GM13977 (cell line): ENCODE data around the gene S100Z.
"Not testable (repeated sequence)": the region's sequence is repeated elsewhere in the genome, so short reads cannot be mapped to it uniquely, and the experiment has no call there.

ENCODE experiments used
- DNase-seq: peaks from one replicate; pipeline ENCODE4 v3.0.0; 2012; ENCODE audit warnings: low spot score
- in situ Hi-C: fragments of 300-500 bp; cut with MboI; formaldehyde crosslinking; loops from one replicate; pipeline ENCODE4 v1.12.0; 2022; ENCODE audit warnings: low sequenced_read_pairs, low pct_unique_long_range_greater_than_20kb, mixed read lengths, inconsistent platforms; ENCODE audit not compliant: unreplicated experiment
- TF ChIP-seq, protein P1 (sequence below): IDR thresholded peaks from 2 replicates; pipeline ENCODE4 v1.5.1; 2012; ENCODE audit warnings: mild to moderate bottlenecking, control low read depth; ENCODE audit not compliant: insufficient read depth; ENCODE audit errors: extremely low read depth, missing control alignments

Gene S100Z

DNA sequence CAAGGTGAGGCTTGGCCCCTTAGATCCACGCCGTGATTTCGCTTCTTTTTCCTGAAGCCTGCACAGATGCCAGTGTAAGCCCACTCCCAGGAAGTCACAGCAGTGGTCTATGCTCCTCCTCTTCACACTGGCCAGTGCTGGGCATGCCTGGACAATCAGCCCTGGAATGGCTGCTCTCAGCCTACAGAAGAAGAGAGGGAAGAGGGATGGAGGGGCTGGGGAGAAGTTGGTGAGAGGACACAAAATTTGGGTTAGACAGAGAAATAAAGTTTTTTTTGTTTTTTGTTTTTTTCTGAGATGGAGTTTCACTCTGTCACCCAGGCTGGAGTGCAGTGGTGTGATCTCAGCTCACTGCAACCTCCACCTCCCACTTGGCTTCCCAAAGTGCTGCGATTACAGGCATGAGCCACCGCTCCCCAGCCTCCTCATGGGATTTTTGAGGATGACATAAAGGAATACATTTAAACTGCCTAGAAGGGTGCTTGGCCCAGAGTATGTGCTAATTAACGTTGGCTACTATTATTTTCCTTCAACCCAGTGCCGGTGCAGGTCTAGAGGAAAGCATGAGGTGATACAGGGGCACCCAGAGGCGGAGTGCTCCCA lies 830 bp downstream of the S100Z start:
- no peak for DNase-seq
- in situ Hi-C loops = no loop called here
- TF ChIP-seq, protein P1, sequence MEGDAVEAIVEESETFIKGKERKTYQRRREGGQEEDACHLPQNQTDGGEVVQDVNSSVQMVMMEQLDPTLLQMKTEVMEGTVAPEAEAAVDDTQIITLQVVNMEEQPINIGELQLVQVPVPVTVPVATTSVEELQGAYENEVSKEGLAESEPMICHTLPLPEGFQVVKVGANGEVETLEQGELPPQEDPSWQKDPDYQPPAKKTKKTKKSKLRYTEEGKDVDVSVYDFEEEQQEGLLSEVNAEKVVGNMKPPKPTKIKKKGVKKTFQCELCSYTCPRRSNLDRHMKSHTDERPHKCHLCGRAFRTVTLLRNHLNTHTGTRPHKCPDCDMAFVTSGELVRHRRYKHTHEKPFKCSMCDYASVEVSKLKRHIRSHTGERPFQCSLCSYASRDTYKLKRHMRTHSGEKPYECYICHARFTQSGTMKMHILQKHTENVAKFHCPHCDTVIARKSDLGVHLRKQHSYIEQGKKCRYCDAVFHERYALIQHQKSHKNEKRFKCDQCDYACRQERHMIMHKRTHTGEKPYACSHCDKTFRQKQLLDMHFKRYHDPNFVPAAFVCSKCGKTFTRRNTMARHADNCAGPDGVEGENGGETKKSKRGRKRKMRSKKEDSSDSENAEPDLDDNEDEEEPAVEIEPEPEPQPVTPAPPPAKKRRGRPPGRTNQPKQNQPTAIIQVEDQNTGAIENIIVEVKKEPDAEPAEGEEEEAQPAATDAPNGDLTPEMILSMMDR = no peak

DNA sequence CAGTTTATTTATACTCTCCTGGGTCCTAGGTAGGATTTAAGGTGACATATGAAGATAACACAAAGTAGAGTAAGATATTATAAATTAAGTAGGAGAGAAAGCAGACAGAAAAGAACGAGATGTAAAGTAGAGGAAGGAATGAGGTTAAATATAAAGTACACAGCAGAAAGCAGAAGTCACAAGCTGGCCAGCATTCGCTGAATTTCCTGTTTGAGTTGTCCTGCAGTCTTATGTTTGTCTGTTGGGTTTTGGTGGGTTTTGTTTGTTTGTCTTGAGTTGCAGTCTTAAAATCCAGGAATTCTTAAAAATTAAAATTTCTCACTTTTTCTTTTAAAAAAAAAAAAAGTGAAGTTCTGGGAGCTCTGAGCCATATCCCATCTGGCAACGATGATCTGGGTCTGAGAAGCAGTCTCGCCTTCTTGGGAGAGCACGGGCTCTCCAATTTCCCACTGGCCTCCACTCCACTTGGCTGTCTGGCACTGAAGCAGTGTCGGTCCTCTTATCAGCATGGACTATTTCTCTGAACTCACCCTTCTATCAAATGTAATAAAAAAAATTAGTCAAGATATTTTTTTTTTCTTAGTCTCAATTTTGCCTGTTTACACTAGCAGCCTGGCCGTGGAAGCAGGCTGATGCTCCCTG lies 2.0 kb downstream of the S100Z start:
- TF ChIP-seq, protein P1 = no peak
- DNase-seq = no peak
- in situ Hi-C loops = no loop called here

DNA sequence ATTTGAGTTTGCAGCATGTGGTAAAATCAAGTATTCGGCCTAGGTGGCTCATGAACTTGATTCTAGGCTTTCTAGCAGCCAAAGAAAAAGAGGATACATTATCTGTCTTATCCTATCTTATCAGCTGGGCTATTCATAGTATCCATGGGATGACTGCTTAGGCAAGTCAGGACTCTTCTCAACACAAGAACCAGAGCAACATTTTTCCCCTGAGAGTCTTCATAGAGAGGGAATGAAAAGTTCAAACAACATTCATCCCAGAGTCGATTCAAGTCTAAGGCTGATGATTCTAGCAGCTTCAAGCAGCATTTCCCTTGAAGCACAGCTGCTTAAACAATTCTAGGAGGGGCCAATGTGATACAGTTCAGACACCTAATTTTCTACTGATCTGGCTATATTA lies 3.0 kb downstream of the S100Z start:
- no peak for DNase-seq
- in situ Hi-C loops = no loop called here
- TF ChIP-seq, protein P1 = no peak

DNA sequence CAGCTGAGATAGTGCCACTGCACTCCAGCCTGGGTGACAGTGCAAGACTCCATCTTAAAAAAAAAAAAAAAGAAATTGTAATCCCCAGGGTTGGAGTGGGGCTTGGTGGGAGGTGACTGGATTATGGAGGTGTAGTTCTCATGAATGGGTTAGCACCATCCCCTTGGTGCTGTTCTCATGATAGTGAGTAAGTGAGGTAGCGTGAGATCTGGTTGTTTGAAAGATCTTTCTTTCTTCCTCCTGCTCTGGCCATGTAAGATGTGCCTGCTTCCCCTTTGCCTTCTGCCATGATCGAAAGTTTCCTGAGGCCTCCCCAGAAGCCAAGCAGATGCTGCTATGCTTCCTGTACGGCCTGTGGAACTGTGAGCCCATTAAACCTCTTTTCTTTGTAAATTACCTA lies 3.9 kb downstream of the S100Z start:
- in situ Hi-C loops, DNase-seq: not testable (repeated sequence)

DNA sequence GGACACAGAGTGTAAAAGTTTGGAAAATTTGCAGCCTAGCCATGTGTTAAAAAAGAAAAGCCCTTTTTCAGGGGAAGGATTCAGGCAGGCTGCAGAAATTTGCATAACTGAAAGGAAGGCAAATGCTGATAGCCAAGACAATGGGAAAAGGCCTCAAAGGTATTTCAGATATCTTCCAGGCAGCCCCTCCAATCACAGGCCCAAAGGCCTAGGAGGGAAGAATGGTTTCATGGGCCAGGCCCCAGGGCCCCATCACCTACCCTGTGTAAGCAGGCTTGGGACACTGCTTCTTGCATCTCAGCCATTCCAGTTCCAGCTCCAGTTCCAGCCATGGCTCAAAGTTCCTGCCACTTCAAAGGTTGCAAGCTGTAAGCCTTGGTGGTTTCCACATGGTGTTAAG lies 4.8 kb downstream of the S100Z start:
- no peak for DNase-seq
- in situ Hi-C loops = no loop called here
- TF ChIP-seq, protein P1 = no peak

DNA sequence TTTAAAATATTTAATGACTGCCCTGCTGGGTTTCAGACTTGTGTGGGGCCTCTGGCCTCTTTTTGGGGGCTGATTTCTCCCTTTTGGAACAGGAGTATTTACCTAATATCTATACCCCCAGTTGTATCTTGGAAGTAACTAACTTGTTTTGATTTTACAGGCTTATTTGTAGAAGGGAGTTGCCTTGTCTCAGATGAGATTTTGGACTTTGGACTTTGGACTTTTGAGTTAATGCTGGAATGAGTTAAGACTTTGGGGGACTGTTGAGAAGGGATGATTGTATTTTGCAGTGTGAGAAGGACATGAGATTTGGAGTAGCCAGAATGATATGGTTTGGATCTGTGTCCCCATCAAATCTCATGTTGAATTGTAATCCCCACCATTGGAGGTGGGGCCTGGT lies 5.7 kb downstream of the S100Z start:
- DNase-seq, in situ Hi-C loops: not testable (repeated sequence)

DNA sequence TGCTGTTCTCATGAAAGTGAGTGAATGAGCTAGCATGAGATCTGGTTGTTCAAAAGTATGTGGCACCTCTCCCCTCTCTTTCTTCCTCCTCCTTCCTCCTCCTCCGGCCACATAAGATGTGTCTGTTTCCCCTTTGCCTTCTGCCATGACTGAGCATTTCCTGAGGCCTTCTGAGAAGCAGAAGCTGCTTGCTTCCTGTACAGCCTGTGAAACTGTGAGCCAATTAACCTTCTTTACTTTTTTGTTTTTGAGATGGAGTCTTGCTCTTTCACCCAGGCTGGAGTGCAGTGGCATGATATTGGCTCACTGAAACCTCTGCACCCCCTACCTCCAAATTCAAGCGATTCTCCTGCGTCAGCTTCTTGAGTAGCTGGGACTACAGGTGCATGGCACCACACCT lies 6.1 kb downstream of the S100Z start:
- TF ChIP-seq, protein P1 = no peak
- DNase-seq = no peak
- in situ Hi-C loops = no loop called here

DNA sequence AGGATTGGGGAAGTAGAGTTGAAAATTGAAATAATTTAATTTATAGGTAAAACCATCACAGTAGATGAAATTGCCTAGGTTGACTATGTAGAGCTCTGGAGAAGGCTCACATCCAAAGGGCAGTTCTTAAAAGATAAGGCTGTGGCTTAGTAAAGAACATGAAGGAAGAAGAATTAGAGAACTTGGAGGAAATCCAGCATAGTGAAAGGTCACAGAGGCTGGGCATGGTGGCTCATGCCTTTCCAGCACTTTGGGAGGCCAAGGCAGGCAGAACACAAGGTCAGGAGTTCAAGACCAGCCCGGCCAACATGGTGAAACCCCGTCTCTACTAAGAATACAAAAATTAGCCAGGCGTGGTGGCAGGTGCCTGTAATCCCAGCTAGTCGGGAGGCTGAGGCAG lies 7.0 kb downstream of the S100Z start:
- in situ Hi-C loops, DNase-seq: not testable (repeated sequence)
